ENCODE results near the gene BBX. TPM values are rescaled to one million over a fixed set of nuclear protein-coding genes. Genes with fewer than 3 reads are reported as not detected.
"Not testable (repeated sequence)": the region's sequence is repeated elsewhere in the genome, so short reads cannot be mapped to it uniquely, and the experiment has no call there.

BBX gene
- total RNA-seq, 4 donors from 2014 or later = 24.2 to 68.7 (median 38.0) TPM

DNA sequence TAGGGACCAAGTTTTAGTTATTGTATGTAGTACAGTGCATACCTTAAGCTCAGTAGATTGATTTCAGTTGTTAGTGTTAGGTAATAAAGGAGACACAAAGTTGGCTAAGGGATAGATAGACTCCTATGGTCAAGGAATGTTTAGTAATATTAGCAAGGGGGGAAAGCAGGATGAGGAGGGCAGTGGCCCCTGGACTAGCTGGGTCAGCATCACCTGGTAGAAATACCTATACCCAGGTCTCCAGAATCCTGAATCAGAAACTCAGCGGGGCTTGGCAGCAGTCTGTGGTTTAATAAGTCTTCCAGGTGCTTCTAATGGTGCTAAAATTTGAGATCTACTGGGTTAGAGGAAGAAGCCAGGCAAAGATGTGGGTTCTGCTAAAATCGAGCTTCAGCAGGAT is 35.0 kb downstream of the BBX start:
- Histone ChIP-seq H3K27ac (no peak overlapping the region), H3K27me3 (no peaks in the 10 kb centered on the region), H3K4me3 (no peak overlapping the region), H3K36me3 (no peaks in the 10 kb centered on the region), H3K4me1 (peaks cover 5% of the 10 kb centered on the region), H3K9me3 (no peaks in the 10 kb centered on the region)
- WGBS = 88% methylated on average over 2 of the region's 2 CpGs
- no peak for TF ChIP-seq EP300 (IDR thresholded peaks at IDR 0.05)
- DNase-seq (ENCODE audit: low spot score in 2 of 2) = no peak

- Histone ChIP-seq H3K4me3 (no peak overlapping the region), H3K36me3 (no peaks in the 10 kb centered on the region), H3K4me1 (peaks cover 5% of the 10 kb centered on the region), H3K27me3 (no peaks in the 10 kb centered on the region), H3K27ac (no peak overlapping the region), H3K9me3 (no peaks in the 10 kb centered on the region)
- WGBS = 65% methylated on average over 1 of the region's 1 CpG
- no peak for DNase-seq (ENCODE audit: low spot score in 2 of 2)
- TF ChIP-seq, protein P1, sequence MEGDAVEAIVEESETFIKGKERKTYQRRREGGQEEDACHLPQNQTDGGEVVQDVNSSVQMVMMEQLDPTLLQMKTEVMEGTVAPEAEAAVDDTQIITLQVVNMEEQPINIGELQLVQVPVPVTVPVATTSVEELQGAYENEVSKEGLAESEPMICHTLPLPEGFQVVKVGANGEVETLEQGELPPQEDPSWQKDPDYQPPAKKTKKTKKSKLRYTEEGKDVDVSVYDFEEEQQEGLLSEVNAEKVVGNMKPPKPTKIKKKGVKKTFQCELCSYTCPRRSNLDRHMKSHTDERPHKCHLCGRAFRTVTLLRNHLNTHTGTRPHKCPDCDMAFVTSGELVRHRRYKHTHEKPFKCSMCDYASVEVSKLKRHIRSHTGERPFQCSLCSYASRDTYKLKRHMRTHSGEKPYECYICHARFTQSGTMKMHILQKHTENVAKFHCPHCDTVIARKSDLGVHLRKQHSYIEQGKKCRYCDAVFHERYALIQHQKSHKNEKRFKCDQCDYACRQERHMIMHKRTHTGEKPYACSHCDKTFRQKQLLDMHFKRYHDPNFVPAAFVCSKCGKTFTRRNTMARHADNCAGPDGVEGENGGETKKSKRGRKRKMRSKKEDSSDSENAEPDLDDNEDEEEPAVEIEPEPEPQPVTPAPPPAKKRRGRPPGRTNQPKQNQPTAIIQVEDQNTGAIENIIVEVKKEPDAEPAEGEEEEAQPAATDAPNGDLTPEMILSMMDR (IDR thresholded peaks at IDR 0.05) = no peak
Observed at GRCh38 chr3:107560166-107560565, 37.4 kb downstream of the BBX start.

DNA sequence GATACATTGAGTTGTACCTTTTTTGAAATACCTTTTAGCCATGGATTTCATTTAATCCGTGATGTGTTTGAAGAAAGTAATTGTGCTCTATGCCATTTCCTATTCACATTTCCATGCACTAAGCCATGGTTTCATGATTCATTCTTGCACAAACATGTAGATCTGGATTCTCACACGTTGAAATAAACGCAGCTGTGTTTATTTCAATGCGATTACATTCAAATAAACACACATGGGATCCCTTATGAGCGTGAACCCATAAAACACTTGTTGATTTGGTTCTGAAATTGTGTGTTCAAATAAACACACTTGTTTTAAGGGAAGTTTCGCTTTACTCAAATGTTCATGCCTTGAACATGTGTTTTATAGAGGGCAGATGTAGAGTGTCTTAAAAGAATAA is 39.2 kb downstream of the BBX start:
- TF ChIP-seq POLR2A (IDR thresholded peaks at IDR 0.05) (no peak), POLR2AphosphoS5 (IDR thresholded peaks at IDR 0.05) (no peak), EP300 (IDR thresholded peaks at IDR 0.05) (no peak)
- TF ChIP-seq, protein P1 (IDR thresholded peaks at IDR 0.05) = no peak
- no peaks in the 10 kb centered on the region for H3K9me3 ChIP-seq
- H3K4me3 ChIP-seq = no peak overlapping the region
- 65% methylated on average over 6 of the region's 6 CpGs for WGBS
- peaks cover 5% of the 10 kb centered on the region for H3K4me1 ChIP-seq
- no peak overlapping the region for H3K27ac ChIP-seq
- no peaks in the 10 kb centered on the region for H3K36me3 ChIP-seq
- no peak for DNase-seq (ENCODE audit: low spot score in 2 of 2)
- H3K27me3 ChIP-seq = no peaks in the 10 kb centered on the region

DNA sequence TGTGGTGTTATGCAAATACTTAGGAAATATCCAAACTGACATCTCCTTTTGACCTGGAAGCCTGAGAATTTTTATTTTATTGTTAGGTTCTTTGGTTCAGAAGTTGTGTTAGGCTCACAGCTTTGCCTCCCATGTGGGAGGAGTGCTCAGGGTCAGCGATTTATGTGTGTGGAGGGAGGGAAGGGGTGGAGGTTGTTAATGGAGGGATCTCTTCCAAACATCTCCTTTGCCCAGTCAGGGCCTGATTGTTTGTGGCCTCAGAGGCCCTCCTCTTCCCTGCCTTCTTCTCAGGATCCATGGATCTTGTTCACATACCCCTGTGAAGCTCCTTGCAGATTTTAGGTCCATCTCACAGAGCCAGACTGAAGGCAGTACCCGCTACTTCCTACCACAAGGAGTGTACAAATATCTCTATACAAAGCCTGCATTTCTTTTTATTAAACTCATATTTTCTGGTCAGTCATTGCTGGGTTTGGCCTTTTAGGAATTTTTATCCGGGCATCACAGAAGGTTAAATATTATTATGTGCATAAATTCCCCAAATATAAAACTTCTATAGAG is 40.3 kb downstream of the BBX start:
- TF ChIP-seq EP300 (IDR thresholded peaks at IDR 0.05) = no peak
- no peak for TF ChIP-seq POLR2AphosphoS5 (IDR thresholded peaks at IDR 0.05)
- TF ChIP-seq POLR2A (IDR thresholded peaks at IDR 0.05) = no peak
- TF ChIP-seq, protein P1 (IDR thresholded peaks at IDR 0.05) = no peak
- Histone ChIP-seq H3K27ac (no peak overlapping the region), H3K4me1 (peaks cover 5% of the 10 kb centered on the region), H3K9me3 (no peaks in the 10 kb centered on the region), H3K4me3 (no peak overlapping the region), H3K27me3 (no peaks in the 10 kb centered on the region), H3K36me3 (no peaks in the 10 kb centered on the region)
- no peak for DNase-seq (ENCODE audit: low spot score in 2 of 2)
- 64% methylated on average over 3 of the region's 3 CpGs for WGBS

DNA sequence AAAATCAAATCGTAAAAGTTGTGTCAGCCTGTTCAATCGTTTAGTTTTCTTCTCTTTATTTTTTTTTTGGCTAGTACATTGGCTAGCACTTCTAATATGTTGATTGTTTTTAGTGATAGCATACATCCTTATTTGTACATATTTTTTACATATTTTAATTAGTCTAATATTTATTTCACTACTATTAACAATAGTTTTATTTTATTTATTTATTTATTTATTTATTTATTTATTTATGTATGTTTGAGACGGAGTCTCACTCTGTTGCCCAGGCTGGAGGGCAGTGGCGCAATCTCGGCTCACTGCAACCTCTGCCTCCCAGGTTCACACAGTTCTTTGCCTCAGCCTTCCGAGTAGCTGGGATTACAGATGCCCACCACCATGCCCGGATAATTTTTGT is 42.5 kb downstream of the BBX start:
- H3K36me3 ChIP-seq; H3K27ac ChIP-seq; DNase-seq (ENCODE audit: low spot score in 2 of 2); H3K9me3 ChIP-seq; H3K4me1 ChIP-seq; H3K27me3 ChIP-seq; H3K4me3 ChIP-seq: not testable (repeated sequence)
- 93% methylated on average over 7 of the region's 7 CpGs for WGBS

DNA sequence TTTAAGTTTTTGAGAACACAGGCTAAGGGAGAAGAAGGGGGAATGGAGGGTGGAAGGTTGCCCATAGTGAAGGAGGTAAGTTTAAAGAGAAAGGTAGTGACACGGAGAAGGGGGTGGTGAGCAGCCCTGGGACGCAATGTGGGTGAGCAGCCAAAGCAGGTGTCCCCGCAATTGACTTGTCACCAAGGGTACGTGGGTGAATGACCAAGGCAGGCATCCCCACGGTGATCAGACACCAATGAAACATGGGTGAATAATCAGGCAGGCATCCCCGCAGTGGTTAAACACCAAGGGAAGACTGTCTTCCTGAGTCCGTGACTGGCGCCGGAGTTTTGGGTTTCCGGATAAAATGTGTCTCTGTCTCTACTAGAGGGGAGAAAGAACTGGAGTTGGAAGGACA is 48.3 kb downstream of the BBX start:
- H3K4me1 ChIP-seq; H3K36me3 ChIP-seq; H3K9me3 ChIP-seq; H3K27ac ChIP-seq; H3K27me3 ChIP-seq; DNase-seq (ENCODE audit: low spot score in 2 of 2); H3K4me3 ChIP-seq: not testable (repeated sequence)
- 95% methylated on average over 10 of the region's 10 CpGs for WGBS

- not testable (repeated sequence) for H3K27me3 ChIP-seq; H3K4me1 ChIP-seq; H3K27ac ChIP-seq; H3K4me3 ChIP-seq; H3K9me3 ChIP-seq; DNase-seq (ENCODE audit: low spot score in 2 of 2); H3K36me3 ChIP-seq
- WGBS = 95% methylated on average over 9 of the region's 9 CpGs
Observed at GRCh38 chr3:107571492-107571891, 48.7 kb downstream of the BBX start.
